ENCODE results near the gene ALDH1B1. TPM values are rescaled to one million over a fixed set of nuclear protein-coding genes. Genes with fewer than 3 reads are reported as not detected.

Gene ALDH1B1
- polyA plus RNA-seq, 1 of the 3 experiments (the other 2 are of a cell fraction) = 16.5 TPM

- ChIA-PET CTCF (interaction anchor here (0.9 to 3.8 kb wide), 3 partner anchors 10 to 26 kb away, joined by 3 to 22 read pairs (median 3); no protein-coding TSS in a partner anchor), POLR2A (no interaction called here)
- no peaks in the 10 kb centered on the region for H3K9me3 ChIP-seq
- 35% methylated on average over 3 of the region's 8 CpGs for WGBS (ENCODE audit: low lambda C conversion rate)
- H3K79me2 ChIP-seq (ENCODE audit: insufficient read depth) = no peaks in the 10 kb centered on the region
- no peaks in the 10 kb centered on the region for H3F3A ChIP-seq (replicated peaks; ENCODE audit: insufficient read depth)
- no peak for DNase-seq
- H4K20me1 ChIP-seq (ENCODE audit: insufficient read depth) = no peaks in the 10 kb centered on the region
- H3K9ac ChIP-seq = no peak overlapping the region
- no peak overlapping the region for H2AFZ ChIP-seq (ENCODE audit: low read depth)
- H3K36me3 ChIP-seq (replicated peaks in 1 of 2; ENCODE audit: control insufficient read depth in 1 of 2, insufficient read depth in 2 of 2, low read length in 1 of 2) = no peaks in the 10 kb centered on the region
- no peak overlapping the region for H3K4me3 ChIP-seq (ENCODE audit: low read depth in 2 of 2, low read length in 1 of 2)
- no peak overlapping the region for H3K4me2 ChIP-seq
- no peaks in the 10 kb centered on the region for H3K9me2 ChIP-seq
- no peaks in the 10 kb centered on the region for H3K4me1 ChIP-seq (ENCODE audit: control insufficient read depth in 1 of 2, insufficient read depth in 2 of 2, low read depth in 1 of 2, low read length in 1 of 2)
- H3K27ac ChIP-seq (ENCODE audit: low read depth in 2 of 2, low read length in 1 of 2) = no peak overlapping the region
- no peaks in the 10 kb centered on the region for H3K27me3 ChIP-seq (ENCODE audit: insufficient read depth)
- TF ChIP-seq NFIC (IDR thresholded peaks at IDR 0.05; ENCODE audit: borderline replicate concordance) (no peak), ZBTB33 (IDR thresholded peaks at IDR 0.05; ENCODE audit: borderline replicate concordance, low read depth) (no peak), GABPA (IDR thresholded peaks at IDR 0.05; ENCODE audit: low read depth) (no peak), NRF1 (IDR thresholded peaks at IDR 0.05; ENCODE audit: low read depth, low read length) (no peak), FOSL2 (IDR thresholded peaks at IDR 0.05; ENCODE audit: borderline replicate concordance, low read depth) (no peak), SMC3 (IDR thresholded peaks at IDR 0.05; ENCODE audit: low read depth, low read length) (no peak), MAX (IDR thresholded peaks at IDR 0.05; ENCODE audit: low read depth) (no peak), USF1 (IDR thresholded peaks at IDR 0.05; ENCODE audit: borderline replicate concordance, low read depth) (no peak), FOXJ3 (CRISPR knock-in tag; IDR thresholded peaks at IDR 0.05) (no peak), MEF2A (IDR thresholded peaks at IDR 0.05; ENCODE audit: borderline replicate concordance, low read depth) (no peak), CTCF (IDR thresholded peaks at IDR 0.05) (no peak), REST (IDR thresholded peaks at IDR 0.05; ENCODE audit: low read depth, low read length) (no peak), RFX5 (IDR thresholded peaks at IDR 0.05; ENCODE audit: low read length) (no peak), EP300 (IDR thresholded peaks at IDR 0.05; ENCODE audit: borderline replicate concordance in 1 of 2, low read depth in 1 of 2, low read length in 1 of 2) (no peak)
Observed at GRCh38 chr9:38442473-38443096, 50.1 kb downstream of the ALDH1B1 start.
